ENCODE measurements around the gene TRAPPC4.

GRCh38 chr11:119031912-119032280 lies 13.3 kb downstream of the TRAPPC4 start:
- TF ChIP-seq EZH2phosphoT487 (IDR thresholded peaks at IDR 0.05; ENCODE audit: insufficient read depth, low read depth), result no peak
- no peak for TF ChIP-seq EZH2 (IDR thresholded peaks at IDR 0.05; ENCODE audit: insufficient read depth, poor library complexity, severe bottlenecking)
